IPS DF 19.7 (cell line): Measurements from ENCODE around the gene TBC1D13.
"Not testable (repeated sequence)": the region's sequence is repeated elsewhere in the genome, so short reads cannot be mapped to it uniquely, and the experiment has no call there.

ENCODE experiments used
- DNase-seq: peaks from one replicate; pipeline ENCODE4 v3.0.0-alpha.2; 2013; ENCODE audit warnings: low read depth, low spot score

The TBC1D13 gene

DNA sequence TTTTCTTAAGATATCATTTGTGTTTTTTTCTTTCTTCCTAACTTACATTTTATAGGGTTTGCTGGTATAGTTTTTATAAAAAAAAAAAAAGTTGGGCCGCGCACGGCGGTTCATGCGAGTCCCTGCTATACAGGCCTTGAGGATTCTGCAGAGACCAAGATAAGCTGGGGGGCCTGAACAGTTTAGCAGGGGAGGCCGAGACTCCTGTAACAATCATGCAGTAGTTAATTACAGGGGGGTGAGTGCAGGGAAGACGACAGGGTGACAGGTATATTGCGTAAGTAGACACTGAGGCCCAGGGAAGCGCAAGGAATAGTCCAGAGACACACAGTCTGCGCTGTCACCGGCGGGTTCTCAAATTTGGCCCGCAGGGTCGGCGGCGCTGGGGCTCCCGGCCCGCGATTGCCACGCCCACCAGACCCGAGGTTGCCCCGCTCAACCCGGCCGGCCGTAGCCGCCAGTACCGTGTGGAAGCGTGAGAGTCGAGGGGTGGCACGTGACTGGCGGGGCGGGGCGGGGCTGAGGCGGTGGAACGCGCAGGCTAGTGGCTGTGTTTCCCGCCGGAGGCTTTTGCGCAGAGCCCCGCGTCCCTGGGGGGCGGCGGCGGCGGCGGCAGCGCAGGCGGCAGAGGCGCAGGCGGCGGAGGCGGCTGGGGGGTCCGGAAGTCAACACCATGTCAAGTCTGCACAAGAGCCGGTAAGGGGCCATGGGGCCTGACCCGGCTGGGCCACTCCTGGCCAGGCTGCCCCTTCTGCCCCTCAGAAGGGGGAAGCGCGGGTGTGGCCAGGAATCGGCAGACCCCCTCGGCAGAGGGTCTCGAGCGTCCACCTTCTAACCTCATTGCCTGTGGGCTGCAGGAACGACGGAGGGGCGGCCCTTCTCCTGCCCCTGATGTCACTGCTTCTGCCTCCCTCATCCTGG, at the start of gene TBC1D13:
Gene TBC1D13 (plus strand): TSS at position 573 of the 921 bp plus-strand sequence. CDS start 101 bp downstream, at position 674.
- DNase-seq = no peak

DNA sequence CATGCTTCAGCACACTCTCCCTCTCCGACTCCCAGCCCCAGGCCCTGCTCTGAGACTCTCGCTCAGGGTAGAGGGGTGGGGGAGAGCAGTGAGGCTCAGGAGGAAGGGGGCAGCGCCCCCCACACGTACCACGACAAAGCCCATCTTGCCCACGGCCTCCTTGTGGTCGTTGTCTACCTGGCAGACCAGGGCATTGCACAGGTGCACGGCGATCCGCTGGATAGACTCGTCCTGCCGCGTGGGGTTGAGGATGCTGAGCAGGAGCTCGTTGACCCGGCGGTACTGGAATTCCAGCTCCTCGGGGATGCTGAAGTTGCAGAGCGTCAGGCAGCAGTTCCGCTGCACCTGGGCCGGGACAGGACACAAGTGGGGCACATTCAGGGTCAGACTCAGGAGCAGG, 44.7 kb upstream of the TBC1D13 start:
- DNase-seq = no peak

- no peak for DNase-seq
These were observed 43.6 kb upstream of the TBC1D13 start for GRCh38 chr9:128743421-128743820.

DNA sequence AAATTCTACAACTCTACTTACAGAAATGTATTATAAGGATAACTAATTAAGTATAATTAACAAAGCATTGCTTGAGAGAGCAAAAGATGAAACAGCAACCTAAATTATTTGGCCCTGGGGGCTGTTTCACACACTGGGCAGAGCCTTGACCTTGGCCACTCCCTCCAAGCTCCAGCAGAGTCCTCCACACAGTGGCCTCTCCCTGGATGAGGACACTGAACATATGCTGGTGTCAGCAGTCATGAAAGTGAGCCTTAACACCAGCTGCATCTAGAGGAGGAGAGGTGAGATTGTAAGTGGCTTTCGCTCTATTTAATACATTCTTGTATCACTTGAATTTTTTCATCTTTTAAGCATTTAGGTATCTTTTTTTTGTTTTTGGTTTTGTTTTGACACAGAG, 39.8 kb upstream of the TBC1D13 start:
- no peak for DNase-seq

GRCh38 chr9:128750926-128751595, 36.0 kb upstream of the TBC1D13 start:
- no peak for DNase-seq

DNA sequence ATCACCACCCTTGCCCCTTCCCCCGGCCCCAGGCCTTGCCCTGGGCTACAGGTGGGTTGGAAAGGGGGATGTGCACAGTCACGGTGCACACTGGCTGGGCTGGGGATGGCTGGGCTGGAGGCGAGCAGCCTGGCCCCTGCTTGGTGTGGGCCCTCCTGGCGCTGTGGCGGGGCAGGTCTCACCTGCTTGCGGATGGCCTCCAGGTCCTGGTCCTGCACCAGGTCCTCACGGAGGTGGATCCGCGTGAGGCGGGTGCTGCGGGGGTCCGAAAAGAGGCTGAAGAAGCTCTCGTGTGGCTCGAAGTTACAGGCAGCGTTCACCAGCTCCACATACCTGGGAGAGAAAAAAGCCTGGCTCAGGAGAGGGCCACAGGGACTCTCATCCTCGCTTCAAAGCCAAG, 33.4 kb upstream of the TBC1D13 start:
- DNase-seq = no peak

DNA sequence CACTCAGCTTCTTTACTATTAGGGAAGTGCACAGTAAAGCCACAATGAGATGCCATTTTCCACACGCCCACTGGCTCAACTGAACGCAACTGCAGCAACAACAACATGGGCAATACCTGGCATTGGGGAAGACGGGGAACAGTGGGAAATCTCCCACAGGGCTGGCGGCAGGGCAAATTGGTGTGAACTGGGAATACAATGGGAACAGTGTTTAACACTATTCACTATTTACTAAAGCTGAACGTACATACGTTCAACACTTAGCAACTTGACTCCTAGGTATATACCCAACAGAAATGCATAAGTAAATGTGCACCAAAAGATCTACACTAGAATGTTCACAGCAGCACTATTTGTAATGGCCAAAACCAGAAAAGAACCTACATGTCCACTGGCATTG, 29.5 kb upstream of the TBC1D13 start:
- no peak for DNase-seq

GRCh38 chr9:128762671-128763449, 24.2 kb upstream of the TBC1D13 start:
- DNase-seq = no peak

GRCh38 chr9:128764361-128764760, 22.7 kb upstream of the TBC1D13 start:
- no peak for DNase-seq

GRCh38 chr9:128765499-128765898, 21.6 kb upstream of the TBC1D13 start:
- no peak for DNase-seq

DNA sequence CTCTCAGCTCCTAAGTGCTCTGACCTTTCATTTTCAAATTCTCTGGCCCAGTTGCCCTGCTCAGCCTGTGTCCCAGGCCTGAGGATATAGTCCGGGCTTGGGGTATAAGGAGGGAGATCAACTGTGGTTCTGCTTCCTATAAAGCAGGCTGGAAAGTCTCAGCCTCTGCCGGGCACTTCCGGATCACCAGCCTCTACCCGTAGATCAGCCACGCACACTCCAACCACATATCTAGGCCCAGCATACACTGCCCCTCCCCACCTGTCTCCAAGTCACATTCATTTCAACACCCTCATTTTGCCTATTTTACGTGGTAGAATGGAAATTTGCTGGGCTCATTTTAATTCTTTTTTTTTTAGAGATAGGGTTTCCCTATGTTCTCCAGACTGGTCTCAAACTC, 18.4 kb upstream of the TBC1D13 start:
- no peak for DNase-seq

DNA sequence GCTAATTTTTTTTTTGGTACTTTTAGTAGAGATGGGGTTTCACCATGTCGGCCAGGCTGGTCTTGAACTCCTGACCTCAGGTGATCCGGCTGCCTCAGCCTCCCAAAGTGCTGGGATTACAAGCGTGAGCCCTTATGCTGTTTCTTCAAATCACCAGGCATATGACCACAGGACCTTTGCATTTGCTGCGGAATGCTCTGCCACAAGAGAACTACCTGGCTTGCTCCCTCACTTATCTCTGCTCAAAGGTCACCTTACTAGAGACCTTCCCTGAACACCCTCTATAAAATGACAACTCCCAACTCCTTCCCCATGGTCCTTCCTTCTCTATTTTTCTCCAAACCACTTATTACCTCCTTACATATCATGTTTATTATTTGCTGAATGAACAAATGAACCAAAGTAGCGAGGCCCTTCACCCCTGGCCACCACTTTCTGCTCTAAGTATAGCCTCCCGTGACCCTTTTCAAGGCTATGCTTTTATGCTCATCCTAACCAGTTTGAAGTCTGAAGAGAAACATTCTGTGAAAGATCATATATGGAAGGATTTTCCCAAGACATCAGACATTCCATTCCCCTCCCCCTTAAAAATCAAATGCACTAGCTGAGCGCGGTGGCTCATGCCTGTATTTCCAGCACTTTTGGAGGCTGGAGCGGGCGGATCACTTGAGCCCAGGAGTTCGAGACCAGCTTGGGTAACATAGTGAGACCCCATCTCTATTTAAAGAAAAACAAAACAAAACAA, 16.6 kb upstream of the TBC1D13 start:
- no peak for DNase-seq

DNA sequence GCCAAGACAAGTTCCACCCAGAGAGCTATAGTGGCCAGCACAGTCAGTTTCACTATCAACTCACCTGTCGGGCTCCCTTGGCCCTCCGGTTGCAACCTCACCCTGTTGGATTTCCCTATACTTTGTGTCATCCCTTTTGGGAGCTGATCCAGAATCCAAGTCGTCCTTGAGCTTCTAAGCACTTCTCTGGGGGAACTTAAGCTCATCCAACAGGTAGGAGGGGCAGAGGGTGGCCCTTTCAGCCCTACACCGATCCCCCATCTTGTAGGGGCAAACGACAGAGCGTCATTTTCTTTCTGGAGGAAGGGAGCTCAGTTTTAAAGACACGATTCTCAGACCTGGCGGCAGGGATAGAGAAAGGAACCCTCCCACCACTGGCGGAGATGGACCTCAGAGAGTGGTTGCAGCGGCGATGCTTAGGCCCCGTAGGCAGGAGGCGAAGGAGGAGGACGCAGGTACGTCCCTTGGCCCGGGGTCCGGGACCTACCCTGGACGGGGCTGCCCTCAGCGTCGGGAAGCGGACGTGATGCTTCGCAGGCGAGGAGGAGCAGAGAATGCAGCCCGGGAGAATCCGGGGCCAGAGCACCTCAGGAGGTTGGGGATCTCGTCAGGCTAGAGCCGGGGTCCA, 15.8 kb upstream of the TBC1D13 start:
- no peak for DNase-seq

DNA sequence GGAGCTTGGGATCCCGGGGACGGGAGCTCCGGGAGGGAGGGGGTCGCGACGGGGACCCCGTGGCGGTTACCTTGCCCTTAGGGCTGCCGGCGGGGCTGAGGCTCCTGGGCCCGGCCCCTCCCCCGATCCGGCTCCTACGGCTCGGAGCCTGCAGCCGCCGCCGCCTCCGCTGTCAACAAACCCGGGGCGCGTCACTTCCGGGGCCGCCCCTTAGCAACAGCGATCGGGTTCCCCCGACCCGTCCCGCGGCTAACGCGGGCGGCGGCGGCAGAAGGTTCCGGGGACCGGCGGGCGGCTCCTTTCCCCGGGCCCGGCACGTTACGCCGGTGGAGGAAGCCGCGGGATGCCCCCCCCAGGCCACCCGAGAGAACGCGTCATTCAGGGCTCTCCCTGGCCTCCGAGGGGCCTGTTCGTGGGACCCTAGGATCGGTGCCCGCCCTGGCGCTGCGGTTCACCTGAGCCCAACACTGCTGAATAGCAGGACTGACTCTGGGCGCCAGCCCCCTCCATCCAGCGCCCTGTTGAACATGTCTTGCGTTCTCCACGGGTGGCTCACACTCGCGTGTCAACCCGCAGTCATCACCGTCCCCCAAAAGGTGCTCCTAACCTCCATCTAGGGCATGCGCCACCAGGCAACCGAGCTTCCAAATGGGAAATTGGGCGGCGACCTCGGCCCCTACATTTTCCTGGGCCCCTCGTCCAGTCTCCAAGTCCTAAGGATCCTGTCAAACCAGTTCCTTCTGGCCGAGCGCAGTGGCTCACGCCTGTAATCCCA, 15.1 kb upstream of the TBC1D13 start, which contains the start of gene ZER1:
Gene ZER1 (minus strand): TSS at position 183 of the 775 bp plus-strand sequence. CDS start 16,362 bp downstream, outside the sequence.
- no peak for DNase-seq

GRCh38 chr9:128773049-128773448, 14.0 kb upstream of the TBC1D13 start:
- DNase-seq = no peak

- no peak for DNase-seq
These were observed 12.2 kb upstream of the TBC1D13 start for GRCh38 chr9:128774804-128775203.

GRCh38 chr9:128780093-128780492, 7.0 kb upstream of the TBC1D13 start:
- DNase-seq = not testable (repeated sequence)

DNA sequence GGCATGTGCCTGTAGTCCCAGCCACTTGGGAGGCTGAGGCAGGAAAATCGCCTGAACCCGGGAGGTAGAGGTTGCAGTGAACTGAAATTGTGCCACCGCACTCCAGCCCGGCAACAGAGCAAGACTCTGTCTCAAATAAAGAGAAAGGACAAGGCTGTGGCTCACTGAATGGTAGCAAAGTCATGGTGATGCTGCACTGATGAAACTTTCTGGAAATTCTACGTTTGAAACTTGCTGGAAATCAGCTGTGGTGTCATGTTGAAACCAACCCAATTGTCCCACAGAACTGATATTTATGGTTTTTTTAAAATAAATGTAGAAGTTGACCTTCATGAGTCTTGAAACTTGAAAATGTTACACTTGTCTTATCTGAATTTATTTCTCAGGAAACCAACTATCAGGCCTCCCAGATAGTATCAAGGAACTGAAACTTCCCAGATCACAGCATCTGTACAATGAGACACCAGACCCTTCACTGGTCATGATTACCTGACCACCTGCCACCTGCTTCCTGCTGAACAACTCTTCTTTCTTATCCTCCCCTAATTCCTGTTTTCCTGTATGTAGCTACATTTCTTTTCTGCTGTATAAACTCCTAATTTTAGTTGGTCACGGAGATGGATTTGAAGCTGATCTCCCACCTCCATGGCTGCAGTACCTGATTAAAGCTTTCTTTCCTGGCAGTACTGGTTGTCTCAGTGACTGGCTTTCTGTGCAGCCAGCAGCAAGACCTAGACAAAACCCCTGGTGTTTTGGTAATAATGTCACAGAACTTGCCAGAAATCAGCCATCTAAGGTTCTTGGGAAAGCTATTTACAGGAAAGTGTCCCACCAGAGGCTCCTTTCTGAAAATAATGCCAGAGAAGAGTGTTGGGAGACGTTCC, 5.6 kb upstream of the TBC1D13 start:
- no peak for DNase-seq

GRCh38 chr9:128782669-128783068, 4.4 kb upstream of the TBC1D13 start:
- no peak for DNase-seq
